ENCODE measurements around the gene CDKAL1.

DNA sequence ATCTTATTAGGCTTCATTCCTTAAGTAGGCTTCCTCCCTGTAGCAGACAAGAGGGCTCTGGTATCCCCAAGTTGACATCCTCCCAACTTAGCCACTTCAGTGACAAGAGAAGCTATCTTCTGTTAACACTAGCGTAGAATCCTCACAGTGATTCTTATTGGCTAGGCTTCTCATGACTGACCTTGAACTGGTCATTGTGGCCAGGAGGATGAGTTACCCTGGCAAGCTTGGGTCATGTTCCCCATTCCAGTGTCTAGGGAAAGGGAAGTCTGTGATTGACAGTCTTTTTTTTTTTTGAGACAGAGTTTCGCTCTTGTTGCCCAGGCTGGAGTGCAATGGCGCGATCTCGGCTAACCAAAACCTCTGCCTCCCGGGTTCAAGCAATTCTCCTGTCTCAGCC is 7.1 kb downstream of the CDKAL1 start:
- TF ChIP-seq, protein P1, sequence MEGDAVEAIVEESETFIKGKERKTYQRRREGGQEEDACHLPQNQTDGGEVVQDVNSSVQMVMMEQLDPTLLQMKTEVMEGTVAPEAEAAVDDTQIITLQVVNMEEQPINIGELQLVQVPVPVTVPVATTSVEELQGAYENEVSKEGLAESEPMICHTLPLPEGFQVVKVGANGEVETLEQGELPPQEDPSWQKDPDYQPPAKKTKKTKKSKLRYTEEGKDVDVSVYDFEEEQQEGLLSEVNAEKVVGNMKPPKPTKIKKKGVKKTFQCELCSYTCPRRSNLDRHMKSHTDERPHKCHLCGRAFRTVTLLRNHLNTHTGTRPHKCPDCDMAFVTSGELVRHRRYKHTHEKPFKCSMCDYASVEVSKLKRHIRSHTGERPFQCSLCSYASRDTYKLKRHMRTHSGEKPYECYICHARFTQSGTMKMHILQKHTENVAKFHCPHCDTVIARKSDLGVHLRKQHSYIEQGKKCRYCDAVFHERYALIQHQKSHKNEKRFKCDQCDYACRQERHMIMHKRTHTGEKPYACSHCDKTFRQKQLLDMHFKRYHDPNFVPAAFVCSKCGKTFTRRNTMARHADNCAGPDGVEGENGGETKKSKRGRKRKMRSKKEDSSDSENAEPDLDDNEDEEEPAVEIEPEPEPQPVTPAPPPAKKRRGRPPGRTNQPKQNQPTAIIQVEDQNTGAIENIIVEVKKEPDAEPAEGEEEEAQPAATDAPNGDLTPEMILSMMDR (IDR thresholded peaks at IDR 0.05; ENCODE audit: extremely low read depth in 1 of 2, insufficient read depth in 1 of 2, low read depth in 1 of 2, low read length in 2 of 2): no peak
- TF ChIP-seq FOS (IDR thresholded peaks at IDR 0.05; ENCODE audit: borderline replicate concordance, insufficient read depth, low read length): no peak
